Thyroid gland (tissue), 4 donors: ENCODE results near the gene ABCC1. TPM values are rescaled to one million over a fixed set of nuclear protein-coding genes. Genes with fewer than 3 reads are reported as not detected.

Source experiments
- DNase-seq, 2 donors: peaks; one replicate each; pipeline ENCODE4 v3.0.0-alpha.2; 2019
- H3K27ac ChIP-seq, 3 donors: fragments of 200-600 bp; sonication (generic); 1 replicate in 2 of 3; 2 replicates in 1 of 3; pipeline ENCODE4 v1.5.1; 2016 to 2019; ENCODE audit warnings: mild to moderate bottlenecking in 1 of 3, moderate library complexity in 1 of 3
- H3K27me3 ChIP-seq: fragments of 200-600 bp; sonication (generic); one replicate; pipeline ENCODE4 v1.5.1; 2019
- H3K36me3 ChIP-seq, 2 donors: fragments of 200-600 bp; sonication (generic); one replicate each; pipeline ENCODE4 v1.5.1; 2016 to 2019
- H3K4me1 ChIP-seq, 2 donors: fragments of 200-600 bp; sonication (generic); one replicate each; pipeline ENCODE4 v1.5.1; 2017 to 2019
- H3K4me3 ChIP-seq, 3 donors: fragments of 200-600 bp; sonication (generic); replicated peaks in 1 of 3; 1 replicate in 2 of 3; 2 replicates in 1 of 3; pipeline ENCODE4 v1.5.1; 2016; ENCODE audit warnings: mild to moderate bottlenecking in 1 of 3
- H3K9me3 ChIP-seq: fragments of 200-600 bp; sonication (generic); one replicate; pipeline ENCODE4 v1.5.1; 2017
- CTCF ChIP-seq, 6 experiments: fragments of 200-600 bp in 3 of 6; fragments of 450-650 bp in 3 of 6; sonication (generic) in 3 of 6; IDR thresholded peaks; one replicate each; pipeline ENCODE4 v1.5.1; 2016 to 2019; ENCODE audit warnings: antibody characterized with exemption in 6 of 6, mild to moderate bottlenecking in 2 of 6, inconsistent platforms in 1 of 6, moderate library complexity in 1 of 6
- POLR2A ChIP-seq, 2 donors: fragments of 450-650 bp; IDR thresholded peaks; one replicate each; pipeline ENCODE4 v1.6.1; 2017; ENCODE audit warnings: antibody characterized with exemption in 2 of 2, mild to moderate bottlenecking in 2 of 2, moderate library complexity in 1 of 2
- WGBS, 2 donors: methylation state at CpG; one replicate each; pipeline ENCODE4 v1.1.5; 2017; 5-methylcytosine and 5-hydroxymethylcytosine counted together
- intact Hi-C: fragments of 100-400 bp; cut with DNase I; formaldehyde crosslinking; loops from one replicate; pipeline ENCODE4 v1.15.1; 2023
- total RNA-seq, 4 donors: library from RNA; depleted of rRNA; stranded (reverse); fragments of >200 nt; gene quantifications; one replicate each; pipeline ENCODE4 v1.2.3, GENCODE V29; 2016

Gene ABCC1
- total RNA-seq, 4 donors from 2014 or later, result 42.7 to 76.7 (median 70.1) TPM

DNA sequence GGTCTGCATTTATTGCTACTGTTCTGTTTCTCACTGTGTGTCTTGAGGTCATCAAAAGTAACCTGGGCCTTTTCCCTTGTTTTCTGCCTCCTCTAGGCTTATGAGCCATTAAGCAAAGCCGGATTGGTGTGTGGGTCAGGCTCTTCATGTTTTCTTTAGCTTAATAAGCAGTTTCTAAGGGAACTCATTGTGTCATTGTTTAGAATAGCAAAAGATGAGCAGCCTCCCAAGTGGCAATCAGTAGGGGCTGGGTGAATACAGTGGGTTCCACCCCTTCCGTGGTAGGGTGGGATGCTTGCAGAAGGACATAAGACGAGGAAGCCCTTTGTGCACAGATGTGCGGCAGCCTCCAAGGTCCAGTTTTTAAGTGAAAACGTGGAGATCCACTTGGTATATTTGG is 34.5 kb downstream of the ABCC1 start:
- no peaks in the 10 kb centered on the region for H3K27me3 ChIP-seq
- H3K36me3 ChIP-seq, result no peaks in the 10 kb centered on the region
- intact Hi-C loops, result no loop called here
- TF ChIP-seq POLR2A (IDR thresholded peaks at IDR 0.05) (no peak), CTCF (IDR thresholded peaks at IDR 0.05) (no peak)
- H3K4me1 ChIP-seq, result peaks cover 39 to 62% of the 10 kb centered on the region in 2 donors
- peak in 1 of 2 donors; percentile 48 for DNase-seq
- WGBS, 2 donors, result 35 to 39% methylated on average over 5 of the region's 5 CpGs
- H3K4me3 ChIP-seq, result no peak overlapping the region
- peak overlapping the region; percentile 46 to 59 (median 56) for H3K27ac ChIP-seq
- no peaks in the 10 kb centered on the region for H3K9me3 ChIP-seq

DNA sequence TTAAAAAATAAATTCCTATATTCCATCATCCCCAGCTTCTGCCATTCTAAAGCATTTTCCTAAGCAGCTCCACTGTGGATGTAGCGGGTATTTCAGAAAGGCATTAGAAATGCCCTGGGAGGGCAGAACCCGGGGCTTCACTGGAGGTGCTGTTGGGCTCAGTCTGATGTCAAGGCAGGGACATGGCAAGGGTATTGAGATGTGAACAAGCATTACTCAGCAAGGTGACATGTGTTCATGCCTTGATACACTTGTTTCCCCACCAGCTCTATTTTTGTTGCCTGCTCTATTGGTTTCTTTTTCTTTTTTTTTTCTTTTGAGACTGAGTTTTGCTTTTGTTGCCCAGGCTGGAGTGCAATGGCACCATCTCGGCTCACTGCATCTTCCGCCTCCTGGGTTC is 35.7 kb downstream of the ABCC1 start:
- Histone ChIP-seq H3K27me3 (no peaks in the 10 kb centered on the region), H3K4me1 (peaks cover 30 to 50% of the 10 kb centered on the region in 2 donors)
- 94 to 96% methylated on average over 4 of the region's 4 CpGs for WGBS, 2 donors

DNA sequence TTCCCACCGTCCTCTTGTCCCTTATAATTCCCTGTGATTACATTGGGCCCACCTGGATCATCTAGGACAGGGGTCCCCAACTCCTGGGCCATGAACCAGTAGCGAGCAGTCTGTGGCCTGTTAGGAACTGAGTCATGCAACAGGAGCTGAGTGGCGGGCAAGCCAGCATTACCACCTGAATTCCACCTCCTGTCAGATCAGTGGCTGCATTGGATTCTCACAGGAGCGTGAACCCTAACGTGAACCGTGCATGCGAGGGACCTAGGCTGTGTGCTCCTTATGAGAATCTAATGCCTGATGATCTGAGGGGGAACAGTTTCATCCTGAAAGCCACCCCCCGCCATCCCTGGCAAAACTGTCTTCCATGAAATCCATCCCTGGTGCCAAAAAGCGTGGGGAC is 36.8 kb downstream of the ABCC1 start:
- Histone ChIP-seq H3K27me3 (no peaks in the 10 kb centered on the region), H3K4me3 (no peak overlapping the region), H3K9me3 (no peaks in the 10 kb centered on the region), H3K27ac (peak overlapping the region in 1 of 3 donors; percentile 59), H3K36me3 (no peaks in the 10 kb centered on the region), H3K4me1 (peaks cover 25 to 44% of the 10 kb centered on the region in 2 donors)
- no peak for DNase-seq
- TF ChIP-seq CTCF (IDR thresholded peaks at IDR 0.05), result no peak
- no peak for TF ChIP-seq POLR2A (IDR thresholded peaks at IDR 0.05)
- intact Hi-C loops, result no loop called here
- WGBS, 2 donors, result 93 to 98% methylated on average over 8 to 9 of the region's 9 CpGs

More for the DNA sequence above, 35.7 kb downstream of the ABCC1 start:
- TF ChIP-seq CTCF (IDR thresholded peaks at IDR 0.05), result no peak
- TF ChIP-seq POLR2A (IDR thresholded peaks at IDR 0.05), result no peak
- peak in 1 of 2 donors; percentile 28 for DNase-seq
- Histone ChIP-seq H3K36me3 (no peaks in the 10 kb centered on the region), H3K9me3 (no peaks in the 10 kb centered on the region), H3K27ac (peak overlapping the region in 1 of 3 donors; percentile 59), H3K4me3 (no peak overlapping the region)
- intact Hi-C loops, result no loop called here

DNA sequence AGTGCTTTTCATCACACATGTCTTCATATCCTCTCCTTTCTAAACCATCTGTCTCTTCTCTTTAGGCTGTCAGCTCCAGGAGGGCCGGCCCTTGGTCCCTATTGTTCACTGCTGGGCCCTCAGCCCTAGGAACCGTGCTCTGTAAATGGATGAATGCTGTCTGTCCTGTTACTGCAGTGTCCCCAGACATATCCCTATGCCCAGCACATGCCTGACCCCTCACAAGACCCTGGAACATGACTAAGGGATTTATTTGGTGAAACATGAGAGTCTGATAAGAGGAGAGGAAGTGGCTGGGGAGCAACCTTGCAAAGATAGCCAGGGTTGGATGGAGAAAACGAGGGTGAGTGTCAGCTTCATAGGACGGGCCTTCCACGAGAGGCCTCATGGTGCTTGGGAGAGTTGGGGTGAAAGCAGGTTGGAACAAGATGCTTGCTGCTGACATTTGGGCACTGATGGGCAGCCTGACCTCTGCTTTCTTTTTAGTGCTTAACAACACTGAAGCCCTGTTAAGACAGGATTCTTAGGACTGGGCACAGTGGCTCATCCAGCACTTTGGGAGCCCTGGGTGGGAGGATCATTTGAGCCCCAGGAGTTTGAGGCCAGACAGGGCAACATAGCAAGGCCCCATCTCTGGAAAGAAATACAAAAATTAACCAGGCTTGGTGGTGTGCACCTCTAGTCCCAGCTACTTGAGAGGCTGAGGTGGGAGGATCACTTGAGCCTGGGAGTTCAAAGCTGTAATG is 39.0 kb downstream of the ABCC1 start:
- WGBS, 2 donors, result 77 to 82% methylated on average over 5 of the region's 5 CpGs
- TF ChIP-seq CTCF (IDR thresholded peaks at IDR 0.05), result no peak
- no peak for TF ChIP-seq POLR2A (IDR thresholded peaks at IDR 0.05)
- peak overlapping the region in 2 of 3 donors; percentile 36 to 49 for H3K27ac ChIP-seq

DNA sequence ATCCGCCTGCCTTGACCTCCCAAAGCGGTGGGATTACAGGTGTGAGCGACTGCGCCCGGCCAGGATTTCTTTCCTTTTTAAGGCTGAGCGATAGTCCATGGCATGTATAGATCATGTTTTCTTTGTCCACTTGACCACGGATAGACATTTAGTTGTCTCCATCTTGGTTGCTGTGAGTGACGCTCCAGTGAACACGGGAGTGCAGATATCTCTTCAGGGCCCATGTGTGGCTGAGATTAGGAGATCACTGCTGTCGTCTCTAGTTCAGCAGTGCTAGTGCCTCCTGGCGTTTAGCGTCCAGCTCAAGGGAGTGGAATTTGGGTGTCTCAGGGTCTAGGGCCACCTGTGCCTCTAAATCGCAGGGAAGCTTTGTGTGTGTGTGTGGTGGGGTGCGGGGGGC is 41.5 kb downstream of the ABCC1 start:
- TF ChIP-seq CTCF (IDR thresholded peaks at IDR 0.05), result no peak
- no peak for TF ChIP-seq POLR2A (IDR thresholded peaks at IDR 0.05)
- Histone ChIP-seq H3K4me1 (peaks cover 35 to 48% of the 10 kb centered on the region in 2 donors), H3K27ac (peak overlapping the region in 1 of 3 donors; percentile 36)

More for the DNA sequence above, 39.0 kb downstream of the ABCC1 start:
- no peak for DNase-seq
- Histone ChIP-seq H3K4me3 (no peak overlapping the region), H3K36me3 (no peaks in the 10 kb centered on the region), H3K4me1 (peaks cover 24 to 43% of the 10 kb centered on the region in 2 donors), H3K9me3 (no peaks in the 10 kb centered on the region), H3K27me3 (no peaks in the 10 kb centered on the region)
- intact Hi-C loops, result no loop called here

More for the DNA sequence above, 41.5 kb downstream of the ABCC1 start:
- no peak for DNase-seq
- Histone ChIP-seq H3K36me3 (no peaks in the 10 kb centered on the region), H3K27me3 (no peaks in the 10 kb centered on the region), H3K9me3 (no peaks in the 10 kb centered on the region), H3K4me3 (no peak overlapping the region)
- intact Hi-C loops, result no loop called here
- 71 to 77% methylated on average over 14 of the region's 14 CpGs for WGBS, 2 donors
